GM12891 (cell line): Measurements from ENCODE around the gene IRAG1.

Source experiments
- PAX5 ChIP-seq: IDR thresholded peaks from 2 replicates; pipeline ENCODE4 v1.6.1; 2011; ENCODE audit warnings: low read length, moderate library complexity, mild to moderate bottlenecking; ENCODE audit not compliant: insufficient read depth, severe bottlenecking
- POLR2A ChIP-seq: IDR thresholded peaks from 2 replicates; pipeline ENCODE4 v1.6.1; 2011; ENCODE audit warnings: low read depth, low read length, control low read depth
- POLR2AphosphoS5 ChIP-seq: IDR thresholded peaks from 2 replicates; pipeline ENCODE4 v1.6.1; 2011; ENCODE audit warnings: low read depth, low read length, control low read depth
- POU2F2 ChIP-seq: IDR thresholded peaks from 2 replicates; pipeline ENCODE4 v1.6.1; 2011; ENCODE audit warnings: low read depth, mild to moderate bottlenecking, control low read depth, low read length, moderate library complexity
- SPI1 ChIP-seq: IDR thresholded peaks from 2 replicates; pipeline ENCODE4 v1.6.1; 2011; ENCODE audit warnings: low read depth, low read length, control low read depth
- TAF1 ChIP-seq: IDR thresholded peaks from 2 replicates; pipeline ENCODE4 v1.6.1; 2011; ENCODE audit warnings: low read depth, low read length, control low read depth

DNA sequence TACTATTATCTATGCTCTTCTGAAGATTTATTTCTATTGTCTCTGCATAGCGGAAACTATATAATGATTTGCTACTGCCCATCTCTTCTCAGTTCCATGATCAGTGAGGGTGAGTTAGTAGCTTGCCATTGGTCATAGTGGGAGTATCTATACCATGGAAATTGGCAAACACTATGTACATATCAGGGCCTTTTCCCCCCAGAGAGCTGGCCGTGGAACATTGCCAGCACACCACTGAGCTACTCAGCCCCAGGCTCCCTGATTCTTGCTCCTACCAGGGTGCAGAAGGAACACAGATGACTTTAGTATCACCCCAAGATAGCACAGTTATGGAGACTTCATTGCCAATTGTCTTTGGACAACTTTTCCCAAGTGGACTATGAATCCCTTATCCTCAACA is 33.2 kb downstream of the IRAG1 start:
- TF ChIP-seq TAF1 (no peak), POLR2A (no peak), POLR2AphosphoS5 (no peak), SPI1 (no peak), PAX5 (no peak), POU2F2 (no peak)
